Measurements from ENCODE around the gene FEZF2.

FEZF2 gene

DNA sequence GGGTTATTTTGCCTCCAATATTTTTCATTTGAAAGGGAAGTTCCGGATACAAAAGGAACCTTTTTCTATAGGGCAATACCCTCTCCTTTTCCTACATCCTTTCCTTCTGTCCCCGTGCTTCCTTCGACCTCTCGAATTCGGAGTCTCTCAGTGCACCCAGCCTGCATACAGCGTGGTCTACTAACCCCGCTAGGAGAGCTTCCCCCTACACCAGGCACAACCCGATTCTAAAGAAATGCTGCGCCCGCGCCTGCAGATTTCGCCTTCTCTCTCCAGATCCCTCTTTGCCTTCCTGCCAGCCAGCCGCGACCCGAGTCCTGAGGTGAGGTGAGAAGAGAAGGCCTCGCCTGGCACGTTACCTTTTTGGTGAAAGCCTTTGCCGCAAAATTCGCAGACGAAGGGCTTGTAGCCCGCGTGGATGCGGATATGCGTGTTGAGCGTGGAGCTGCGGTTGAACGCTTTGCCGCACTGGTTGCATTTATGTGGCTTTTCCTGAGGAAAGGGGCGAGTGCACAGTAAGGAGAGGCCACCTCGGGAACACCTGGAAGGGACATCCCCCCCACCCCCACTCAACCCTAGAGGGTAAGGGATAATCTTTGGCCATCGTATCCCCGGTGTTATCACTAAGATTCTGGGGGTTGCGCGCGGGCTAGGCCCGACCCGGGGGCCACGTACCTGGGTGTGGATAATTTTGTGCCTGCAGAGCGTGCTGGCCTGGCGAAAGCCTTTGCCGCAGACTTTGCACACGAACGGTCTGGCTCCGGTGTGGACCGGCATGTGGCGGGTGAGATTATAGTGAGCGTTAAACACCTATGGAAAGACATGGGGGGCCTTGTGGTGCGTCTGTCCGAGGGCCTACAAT lies 2.3 kb downstream of the FEZF2 start:
- ChIA-PET POLR2A (no interaction called here), CTCF (no interaction called here)
- TF ChIP-seq SUZ12 (IDR thresholded peaks at IDR 0.05), result no peak
- no peak for TF ChIP-seq CTBP1 (IDR thresholded peaks at IDR 0.05; ENCODE audit: borderline replicate concordance)
- TF ChIP-seq TARDBP (IDR thresholded peaks at IDR 0.05), result no peak
- TF ChIP-seq ZNF384 (IDR thresholded peaks at IDR 0.05), result no peak
- TF ChIP-seq FOXA1 (IDR thresholded peaks at IDR 0.05), result no peak
- no peak for TF ChIP-seq LEF1 (IDR thresholded peaks at IDR 0.05; ENCODE audit: borderline replicate concordance)
- TF ChIP-seq HDGF (IDR thresholded peaks at IDR 0.05; ENCODE audit: borderline replicate concordance), result no peak
- TF ChIP-seq FOXK2 (IDR thresholded peaks at IDR 0.05), result no peak
- no peak for TF ChIP-seq FOXM1 (IDR thresholded peaks at IDR 0.05; ENCODE audit: borderline replicate concordance)
- TF ChIP-seq BHLHE40 (IDR thresholded peaks at IDR 0.05; ENCODE audit: borderline replicate concordance), result no peak
- TF ChIP-seq, protein P1, sequence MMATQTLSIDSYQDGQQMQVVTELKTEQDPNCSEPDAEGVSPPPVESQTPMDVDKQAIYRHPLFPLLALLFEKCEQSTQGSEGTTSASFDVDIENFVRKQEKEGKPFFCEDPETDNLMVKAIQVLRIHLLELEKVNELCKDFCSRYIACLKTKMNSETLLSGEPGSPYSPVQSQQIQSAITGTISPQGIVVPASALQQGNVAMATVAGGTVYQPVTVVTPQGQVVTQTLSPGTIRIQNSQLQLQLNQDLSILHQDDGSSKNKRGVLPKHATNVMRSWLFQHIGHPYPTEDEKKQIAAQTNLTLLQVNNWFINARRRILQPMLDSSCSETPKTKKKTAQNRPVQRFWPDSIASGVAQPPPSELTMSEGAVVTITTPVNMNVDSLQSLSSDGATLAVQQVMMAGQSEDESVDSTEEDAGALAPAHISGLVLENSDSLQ (IDR thresholded peaks at IDR 0.05), result no peak
- no peak for TF ChIP-seq ELF4 (IDR thresholded peaks at IDR 0.05)
- TF ChIP-seq ARNT (IDR thresholded peaks at IDR 0.05), result no peak
- DNase-seq (ENCODE audit: extremely low spot score), result no peak

DNA sequence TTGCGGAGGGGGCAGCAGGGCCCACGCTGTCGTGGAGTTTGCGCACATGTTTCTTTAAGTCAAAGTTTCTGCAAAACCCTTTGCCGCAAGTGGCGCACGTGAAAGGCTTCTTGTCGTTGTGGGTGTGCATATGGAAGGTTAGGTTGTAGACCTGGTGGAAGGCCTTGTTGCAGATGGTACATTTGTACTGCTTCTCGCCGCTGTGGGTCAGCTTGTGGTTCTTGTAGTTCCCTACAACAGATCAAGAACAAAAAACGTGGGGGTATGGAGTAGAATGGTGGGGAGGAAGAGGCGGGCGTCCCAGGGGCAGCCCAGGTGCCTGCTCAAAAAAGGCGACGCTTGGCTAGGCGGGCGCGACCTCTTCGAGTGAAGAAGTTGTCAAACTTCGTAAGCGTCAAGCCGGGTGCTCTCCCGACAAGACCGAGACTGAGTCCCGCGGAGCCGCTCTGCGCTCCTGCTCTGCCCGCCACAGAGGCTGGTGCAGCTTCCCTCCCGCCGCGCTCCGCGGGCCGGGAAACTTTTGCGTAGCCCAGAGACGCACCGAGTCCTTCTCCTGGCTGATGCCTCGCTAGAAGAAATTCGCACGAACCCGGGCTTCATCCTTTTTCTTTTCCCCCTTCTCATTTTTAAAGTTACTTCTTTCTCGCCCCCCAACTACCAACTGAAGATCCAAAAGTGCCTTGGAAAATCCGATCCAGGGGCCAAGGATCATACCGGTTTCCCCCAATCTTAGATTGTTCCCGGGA lies 3.1 kb downstream of the FEZF2 start:
- POLR2A ChIA-PET, result interaction anchor here (0.5 kb wide), 1 partner anchor 161 kb away, joined by 3 read pairs; no protein-coding TSS in a partner anchor
- CTCF ChIA-PET, result no interaction called here
- DNase-seq (ENCODE audit: extremely low spot score), result no peak
- TF ChIP-seq CTBP1 (IDR thresholded peaks at IDR 0.05; ENCODE audit: borderline replicate concordance) (no peak), L3MBTL2 (conservative IDR thresholded peaks at IDR 0.05) (no peak)
- TF ChIP-seq, protein P1 (IDR thresholded peaks at IDR 0.05), result no peak

DNA sequence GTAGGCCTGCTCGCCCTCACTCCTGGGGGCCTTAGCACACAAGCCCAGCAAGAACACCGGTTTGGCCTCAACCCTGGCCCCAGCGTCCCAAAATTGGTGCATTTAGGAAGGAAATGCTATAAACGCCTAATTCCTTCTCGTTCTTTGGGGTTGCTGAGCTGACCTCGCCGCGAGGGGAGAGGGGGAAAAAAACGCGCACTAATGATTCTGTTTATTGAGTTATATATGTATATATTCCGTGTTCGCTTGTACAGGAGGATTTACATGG lies 3.9 kb downstream of the FEZF2 start:
- CTCF ChIA-PET, result interaction anchor here (0.6 kb wide), 1 partner anchor 27 kb away, joined by 5 read pairs; no protein-coding TSS in a partner anchor
- no peak for DNase-seq (ENCODE audit: extremely low spot score)
- TF ChIP-seq ARNT (IDR thresholded peaks at IDR 0.05) (no peak), FOXM1 (IDR thresholded peaks at IDR 0.05; ENCODE audit: borderline replicate concordance) (no peak), FOXK2 (IDR thresholded peaks at IDR 0.05) (no peak), SP1 (IDR thresholded peaks at IDR 0.05) (no peak), LEF1 (IDR thresholded peaks at IDR 0.05; ENCODE audit: borderline replicate concordance) (no peak), ZNF384 (IDR thresholded peaks at IDR 0.05) (no peak), L3MBTL2 (conservative IDR thresholded peaks at IDR 0.05) (no peak), TARDBP (IDR thresholded peaks at IDR 0.05) (no peak), FOXA1 (IDR thresholded peaks at IDR 0.05) (no peak), ELF4 (IDR thresholded peaks at IDR 0.05) (no peak)
- TF ChIP-seq, protein P1 (IDR thresholded peaks at IDR 0.05), result no peak
- POLR2A ChIA-PET, result interaction anchor here (0.7 kb wide), 1 partner anchor 51 kb away, joined by 3 read pairs; no protein-coding TSS in a partner anchor

DNA sequence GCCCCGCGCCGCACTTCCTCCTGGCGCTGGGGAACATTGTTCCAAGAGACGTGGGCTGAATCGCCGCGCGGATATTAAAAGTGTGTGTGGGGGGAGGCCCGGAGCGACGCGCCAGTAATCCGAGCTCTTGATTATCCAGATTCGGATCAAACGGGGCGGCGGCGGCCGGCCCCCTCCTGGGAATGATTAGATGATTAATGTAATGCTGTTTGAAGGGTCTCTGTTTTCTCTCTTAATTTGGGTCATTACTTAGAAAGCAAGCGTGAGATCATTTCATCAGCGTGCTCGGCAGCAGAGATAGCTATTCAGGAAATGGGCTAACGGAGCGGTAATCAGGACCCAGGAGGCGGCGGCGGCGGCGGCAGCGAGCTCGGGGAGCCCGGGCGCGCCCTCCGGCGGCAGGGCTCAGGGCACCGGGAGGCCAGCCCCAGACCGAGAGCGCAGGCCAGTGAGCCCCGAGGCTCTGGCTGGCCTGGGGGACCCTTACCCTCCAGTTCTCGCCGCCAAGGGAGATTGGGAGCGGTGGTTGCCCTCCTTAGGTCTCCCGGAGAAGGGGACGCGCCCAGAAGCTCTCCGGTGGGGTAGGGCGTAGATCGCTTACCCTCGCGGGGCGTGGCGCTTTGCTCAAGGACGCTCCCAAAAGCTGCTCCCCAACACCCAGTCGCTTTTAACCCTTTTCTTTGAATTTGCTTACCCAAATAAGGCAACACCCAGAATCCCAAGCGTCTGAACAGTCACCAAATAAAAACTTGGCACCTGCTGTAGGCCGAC lies 4.5 kb downstream of the FEZF2 start:
- POLR2A ChIA-PET, result interaction anchor here (0.7 kb wide), 1 partner anchor 50 kb away, joined by 3 read pairs; no protein-coding TSS in a partner anchor
- no peak for TF ChIP-seq ELF4 (IDR thresholded peaks at IDR 0.05)
- TF ChIP-seq TARDBP (IDR thresholded peaks at IDR 0.05), result no peak
- TF ChIP-seq SUZ12 (IDR thresholded peaks at IDR 0.05), result no peak
- no peak for TF ChIP-seq FOXA1 (IDR thresholded peaks at IDR 0.05)
- TF ChIP-seq NFRKB (IDR thresholded peaks at IDR 0.05), result no peak
- TF ChIP-seq CTBP1 (IDR thresholded peaks at IDR 0.05; ENCODE audit: borderline replicate concordance), result no peak
- TF ChIP-seq BHLHE40 (IDR thresholded peaks at IDR 0.05; ENCODE audit: borderline replicate concordance), result no peak
- no peak for TF ChIP-seq HDGF (IDR thresholded peaks at IDR 0.05; ENCODE audit: borderline replicate concordance)
- TF ChIP-seq ARNT (IDR thresholded peaks at IDR 0.05), result no peak
- TF ChIP-seq, protein P1 (IDR thresholded peaks at IDR 0.05), result no peak
- no peak for TF ChIP-seq SP1 (IDR thresholded peaks at IDR 0.05)
- TF ChIP-seq LEF1 (IDR thresholded peaks at IDR 0.05; ENCODE audit: borderline replicate concordance), result no peak
- TF ChIP-seq ZNF384 (IDR thresholded peaks at IDR 0.05), result no peak
- no peak for TF ChIP-seq L3MBTL2 (conservative IDR thresholded peaks at IDR 0.05)
- TF ChIP-seq FOXM1 (IDR thresholded peaks at IDR 0.05; ENCODE audit: borderline replicate concordance), result no peak
- TF ChIP-seq FOXK2 (IDR thresholded peaks at IDR 0.05), result no peak
- CTCF ChIA-PET, result interaction anchor here (0.6 to 1.2 kb wide), 2 partner anchors 18 to 26 kb away, joined by 3 to 5 read pairs; no protein-coding TSS in a partner anchor
- DNase-seq (ENCODE audit: extremely low spot score), result peak; percentile 58

DNA sequence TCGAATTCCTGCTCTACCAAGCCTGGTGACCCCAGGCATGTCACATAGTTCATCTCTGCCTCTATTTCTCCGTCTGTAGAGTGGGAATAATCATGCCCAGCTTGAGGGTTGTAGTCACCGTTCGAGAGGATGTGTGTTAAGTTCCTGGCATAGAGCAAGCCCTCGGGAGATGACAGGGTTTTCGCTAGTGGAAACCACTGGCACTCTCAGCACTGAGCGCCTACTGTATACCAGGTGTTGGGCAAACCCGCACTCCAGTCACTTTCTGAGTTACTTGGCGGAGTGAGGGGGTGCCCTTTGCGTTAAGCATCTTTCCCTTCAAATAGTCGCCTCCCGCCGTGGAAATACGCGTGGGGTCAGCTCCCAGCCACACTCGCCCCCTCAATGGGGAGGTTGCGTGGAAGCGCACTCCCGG lies 5.1 kb downstream of the FEZF2 start:
- POLR2A ChIA-PET, result no interaction called here
- CTCF ChIA-PET, result interaction anchor here (1.2 kb wide), 1 partner anchor 19 kb away, joined by 3 read pairs; no protein-coding TSS in a partner anchor
- DNase-seq (ENCODE audit: extremely low spot score), result no peak
- no peak for TF ChIP-seq NFRKB (IDR thresholded peaks at IDR 0.05)
- no peak for TF ChIP-seq FOXM1 (IDR thresholded peaks at IDR 0.05; ENCODE audit: borderline replicate concordance)
- TF ChIP-seq ELF4 (IDR thresholded peaks at IDR 0.05), result no peak
- TF ChIP-seq SUZ12 (IDR thresholded peaks at IDR 0.05), result no peak
- no peak for TF ChIP-seq CTBP1 (IDR thresholded peaks at IDR 0.05; ENCODE audit: borderline replicate concordance)
- no peak for TF ChIP-seq SP1 (IDR thresholded peaks at IDR 0.05)
- TF ChIP-seq BHLHE40 (IDR thresholded peaks at IDR 0.05; ENCODE audit: borderline replicate concordance), result no peak
- TF ChIP-seq HDGF (IDR thresholded peaks at IDR 0.05; ENCODE audit: borderline replicate concordance), result no peak
- TF ChIP-seq FOXK2 (IDR thresholded peaks at IDR 0.05), result no peak
- no peak for TF ChIP-seq FOXA1 (IDR thresholded peaks at IDR 0.05)
- TF ChIP-seq ARNT (IDR thresholded peaks at IDR 0.05), result no peak
- no peak for TF ChIP-seq TARDBP (IDR thresholded peaks at IDR 0.05)
- TF ChIP-seq, protein P1 (IDR thresholded peaks at IDR 0.05), result no peak
- TF ChIP-seq ZNF384 (IDR thresholded peaks at IDR 0.05), result no peak

Data from HEK293T (cell line).